ENCODE results near the gene PCDHGA11.
"Not testable (repeated sequence)": the region's sequence is repeated elsewhere in the genome, so short reads cannot be mapped to it uniquely, and the experiment has no call there.

The PCDHGA11 gene

GRCh38 chr5:141417494-141418172, 3.2 kb upstream of the PCDHGA11 start, which contains the start of gene PCDHGB7:
Gene PCDHGB7 (plus strand): TSS chr5:141417677. CDS start chr5:141417860, 183 bp downstream.
- H3K4me3 ChIP-seq (ENCODE audit: insufficient read depth, low read length, poor library complexity, severe bottlenecking); H3K9me2 ChIP-seq (replicated peaks; ENCODE audit: insufficient read depth, low read length): not testable (repeated sequence)
- peaks cover 13% of the 10 kb centered on the region; the same call in 1 of the 2 replicates for H3K9me3 ChIP-seq (ENCODE audit: insufficient read depth, low read length)

DNA sequence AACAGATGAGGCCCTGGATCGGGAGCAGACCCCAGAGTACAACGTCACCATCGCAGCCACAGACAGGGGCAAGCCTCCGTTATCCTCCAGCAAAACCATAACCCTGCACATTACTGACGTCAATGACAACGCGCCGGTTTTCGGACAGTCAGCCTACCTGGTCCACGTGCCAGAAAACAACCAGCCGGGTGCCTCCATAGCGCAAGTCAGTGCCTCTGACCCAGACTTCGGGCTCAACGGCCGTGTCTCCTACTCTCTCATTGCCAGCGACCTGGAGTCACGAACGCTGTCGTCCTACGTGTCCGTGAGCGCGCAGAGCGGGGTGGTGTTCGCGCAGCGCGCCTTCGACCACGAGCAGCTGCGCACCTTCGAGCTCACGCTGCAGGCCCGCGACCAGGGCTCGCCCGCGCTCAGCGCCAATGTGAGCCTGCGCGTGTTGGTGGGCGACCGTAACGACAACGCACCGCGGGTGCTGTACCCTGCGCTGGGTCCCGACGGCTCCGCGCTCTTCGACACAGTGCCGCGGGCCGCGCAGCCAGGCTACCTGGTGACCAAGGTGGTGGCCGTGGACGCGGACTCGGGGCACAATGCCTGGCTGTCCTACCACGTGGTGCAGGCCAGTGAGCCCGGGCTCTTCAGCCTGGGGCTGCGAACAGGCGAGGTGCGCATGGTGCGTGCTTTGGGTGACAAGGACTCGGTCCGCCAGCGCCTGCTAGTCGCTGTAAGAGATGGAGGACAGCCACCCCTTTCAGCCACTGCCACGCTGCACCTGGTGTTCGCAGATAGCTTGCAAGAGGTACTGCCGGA, 1.6 kb upstream of the PCDHGA11 start:
- 0 out of 2 replicates have a peak, but pooled peaks cover 2% of the 10 kb centered on the region for H3K36me3 ChIP-seq (ENCODE audit: low read length)
- H3K9me3 ChIP-seq (ENCODE audit: insufficient read depth, low read length) = peaks cover 16% of the 10 kb centered on the region; the same call in 1 of the 2 replicates
- no peak for TF ChIP-seq EZH2phosphoT487 (conservative IDR thresholded peaks at IDR 0.05; ENCODE audit: low read length)
- no peak for TF ChIP-seq CTCF (IDR thresholded peaks at IDR 0.05; ENCODE audit: insufficient read depth, low read length, poor library complexity, severe bottlenecking)
- H3K9ac ChIP-seq (ENCODE audit: low read length) = no peak overlapping the region
- H3F3A ChIP-seq (ENCODE audit: insufficient read depth) = 0 out of 2 replicates have a peak, but pooled peaks cover 5% of the 10 kb centered on the region
- no peaks in the 10 kb centered on the region for H3K79me2 ChIP-seq (ENCODE audit: insufficient read depth, low read length)
- H2AFZ ChIP-seq (ENCODE audit: low read depth, low read length, severe bottlenecking) = no peak overlapping the region
- H3K4me3 ChIP-seq (ENCODE audit: insufficient read depth, low read length, poor library complexity, severe bottlenecking) = no peak overlapping the region
- no peaks in the 10 kb centered on the region for H3K9me2 ChIP-seq (replicated peaks; ENCODE audit: insufficient read depth, low read length)
- H3K27ac ChIP-seq (ENCODE audit: low read depth, low read length) = no peak overlapping the region
- no peaks in the 10 kb centered on the region for H3K27me3 ChIP-seq (ENCODE audit: low read length)
- H3K4me2 ChIP-seq (ENCODE audit: low read depth, low read length, poor library complexity, severe bottlenecking) = no peak overlapping the region
- no peaks in the 10 kb centered on the region for H4K20me1 ChIP-seq (ENCODE audit: low read depth, low read length)

More at GRCh38 chr5:141417494-141418172, 3.2 kb upstream of the PCDHGA11 start, which contains the start of gene PCDHGB7:
- peak; percentile 21 for TF ChIP-seq CTCF (IDR thresholded peaks at IDR 0.05; ENCODE audit: insufficient read depth, low read length, poor library complexity, severe bottlenecking)
- not testable (repeated sequence) for H3K4me2 ChIP-seq (ENCODE audit: low read depth, low read length, poor library complexity, severe bottlenecking); H3K79me2 ChIP-seq (ENCODE audit: insufficient read depth, low read length); H2AFZ ChIP-seq (ENCODE audit: low read depth, low read length, severe bottlenecking); H3K36me3 ChIP-seq (ENCODE audit: low read length); H3K27me3 ChIP-seq (ENCODE audit: low read length); H4K20me1 ChIP-seq (ENCODE audit: low read depth, low read length); H3K9ac ChIP-seq (ENCODE audit: low read length); H3F3A ChIP-seq (ENCODE audit: insufficient read depth); H3K27ac ChIP-seq (ENCODE audit: low read depth, low read length)

DNA sequence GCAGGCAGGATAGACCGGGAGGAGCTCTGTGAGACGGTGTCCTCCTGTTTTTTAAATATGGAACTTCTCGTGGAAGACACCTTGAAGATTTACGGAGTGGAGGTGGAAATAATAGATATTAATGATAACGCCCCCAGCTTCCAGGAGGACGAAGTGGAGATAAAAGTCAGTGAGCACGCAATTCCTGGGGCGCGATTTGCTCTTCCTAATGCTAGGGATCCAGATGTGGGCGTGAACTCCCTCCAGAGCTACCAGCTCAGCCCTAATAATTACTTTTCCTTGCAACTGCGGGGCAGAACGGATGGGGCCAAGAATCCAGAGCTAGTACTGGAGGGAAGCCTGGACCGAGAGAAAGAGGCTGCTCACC, 621 bp downstream of the PCDHGA11 start:
- H3K4me2 ChIP-seq (ENCODE audit: low read depth, low read length, poor library complexity, severe bottlenecking) = no peak overlapping the region
- H3K9me3 ChIP-seq (ENCODE audit: insufficient read depth, low read length) = peaks cover 12% of the 10 kb centered on the region; the same call in 1 of the 2 replicates
- no peak overlapping the region for H2AFZ ChIP-seq (ENCODE audit: low read depth, low read length, severe bottlenecking)
- no peaks in the 10 kb centered on the region for H3K9me2 ChIP-seq (replicated peaks; ENCODE audit: insufficient read depth, low read length)
- 0 out of 2 replicates have a peak, but pooled peaks cover 2% of the 10 kb centered on the region for H3K36me3 ChIP-seq (ENCODE audit: low read length)
- H3K27me3 ChIP-seq (ENCODE audit: low read length) = no peaks in the 10 kb centered on the region
- no peak overlapping the region for H3K9ac ChIP-seq (ENCODE audit: low read length)
- H4K20me1 ChIP-seq (ENCODE audit: low read depth, low read length) = no peaks in the 10 kb centered on the region
- H3K27ac ChIP-seq (ENCODE audit: low read depth, low read length) = no peak overlapping the region
- TF ChIP-seq EZH2phosphoT487 (conservative IDR thresholded peaks at IDR 0.05; ENCODE audit: low read length) = no peak
- TF ChIP-seq CTCF (IDR thresholded peaks at IDR 0.05; ENCODE audit: insufficient read depth, low read length, poor library complexity, severe bottlenecking) = no peak
- H3K4me3 ChIP-seq (ENCODE audit: insufficient read depth, low read length, poor library complexity, severe bottlenecking) = no peak overlapping the region
- no peaks in the 10 kb centered on the region for H3F3A ChIP-seq (ENCODE audit: insufficient read depth)
- no peaks in the 10 kb centered on the region for H3K79me2 ChIP-seq (ENCODE audit: insufficient read depth, low read length)
